Stimulated activated CD4-positive, alpha-beta T cell treated with anti-CD3 and anti-CD28 coated beads, Interleukin-12 subunit alpha, Interleukin-12 subunit beta, amount 100 ng/mL, for 4 hours (primary cell): ENCODE data around the gene APELA.
"Not testable (repeated sequence)": the region's sequence is repeated elsewhere in the genome, so short reads cannot be mapped to it uniquely, and the experiment has no call there.

ENCODE experiments used
- DNase-seq: peaks from one replicate; pipeline ENCODE4 v3.0.0-alpha.2; 2020

APELA gene

DNA sequence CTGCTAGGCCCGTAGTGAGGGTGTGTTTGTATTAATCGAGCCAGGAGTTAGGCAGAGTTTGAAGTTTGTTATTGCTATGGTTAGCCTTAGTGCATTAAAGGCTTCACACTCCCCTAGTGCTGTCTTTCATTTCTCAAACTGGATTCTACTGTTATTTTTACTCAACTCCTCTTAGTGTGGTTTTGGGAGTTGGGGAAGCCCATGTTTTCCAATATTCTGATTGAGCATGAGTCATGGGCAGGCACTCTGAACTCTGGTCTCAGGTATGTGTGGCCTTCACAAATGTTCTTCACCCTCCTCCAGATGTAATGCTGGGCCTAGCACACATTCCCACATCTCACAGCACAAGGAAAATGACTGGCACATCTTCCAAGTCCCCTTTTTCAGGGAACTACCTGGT lies 50.1 kb downstream of the APELA start:
- DNase-seq: not testable (repeated sequence)

DNA sequence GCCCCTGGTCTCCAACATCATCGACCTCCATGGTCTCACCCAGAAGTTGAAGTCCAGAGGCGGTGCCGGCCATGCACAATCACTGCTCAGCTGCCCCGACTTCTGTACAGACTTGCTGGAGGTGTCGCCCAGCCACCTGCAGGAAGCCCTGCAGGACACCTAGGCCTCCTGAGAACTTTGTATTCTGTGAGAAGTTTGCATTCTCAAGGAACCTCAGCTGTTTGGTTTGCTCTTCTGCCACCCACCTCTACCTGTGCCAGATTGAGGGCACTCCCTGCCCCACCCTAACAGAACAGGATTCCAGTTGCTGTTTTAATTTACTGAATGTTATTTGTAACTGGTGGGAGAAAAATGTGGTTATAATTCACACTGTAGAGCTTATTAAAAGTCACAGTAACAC lies 53.7 kb downstream of the APELA start:
- no peak for DNase-seq

DNA sequence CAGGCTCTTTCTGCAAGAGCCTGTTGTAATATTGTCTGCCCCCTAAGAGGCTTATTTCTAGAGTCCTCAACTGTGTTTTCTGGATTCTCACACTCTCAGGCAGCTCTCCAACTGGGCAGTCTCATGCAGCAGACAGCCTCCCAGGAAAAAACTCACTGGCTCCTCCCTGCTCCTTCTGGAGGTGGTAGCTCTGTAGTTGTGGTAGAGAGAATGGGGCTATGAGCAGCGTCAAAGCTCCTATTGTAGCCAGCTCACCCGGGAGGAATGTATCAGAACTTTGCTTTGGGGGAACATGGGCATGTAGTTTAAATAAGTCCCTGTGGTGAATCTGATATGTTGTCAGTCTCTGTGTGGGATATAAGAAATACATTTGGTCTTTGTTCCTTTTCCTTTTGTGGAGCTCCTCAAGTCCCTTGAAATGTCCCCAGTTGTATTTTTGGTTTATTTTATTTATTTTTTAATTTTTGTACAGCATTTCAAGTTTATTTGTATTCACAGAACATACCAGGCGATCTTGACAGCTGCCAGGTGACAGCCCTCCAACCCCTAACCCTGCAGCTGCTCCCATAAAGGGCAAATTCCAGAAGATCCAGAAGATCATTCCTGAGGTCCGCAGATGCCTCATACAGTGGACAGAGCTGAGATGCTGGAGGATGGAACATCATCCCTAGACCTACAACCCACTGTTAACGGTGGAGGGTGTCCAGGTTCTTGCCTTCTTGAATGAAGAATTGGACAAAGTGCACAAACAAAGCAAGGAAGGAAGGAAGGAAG lies 54.8 kb downstream of the APELA start:
- DNase-seq: no peak

DNA sequence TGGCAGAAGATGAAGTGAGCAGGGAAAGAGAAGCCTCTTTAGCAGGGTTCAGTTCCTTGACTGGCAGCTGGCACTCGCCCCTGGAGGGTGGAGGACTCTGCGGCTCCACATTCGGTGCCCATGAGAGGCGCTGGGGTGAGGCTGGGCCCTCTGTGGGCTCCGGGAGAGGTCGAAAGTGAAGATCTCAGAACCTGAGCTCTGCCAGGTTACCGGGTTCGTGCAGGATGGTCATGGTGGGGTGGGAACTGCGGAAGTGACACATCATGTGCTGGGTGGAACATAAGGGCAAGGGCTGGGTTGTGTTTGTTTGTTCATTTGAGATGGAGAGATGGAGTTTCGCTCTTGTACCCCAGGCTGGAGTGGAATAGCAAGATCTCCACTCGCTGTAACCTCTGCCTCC lies 56.3 kb downstream of the APELA start:
- DNase-seq: no peak

DNA sequence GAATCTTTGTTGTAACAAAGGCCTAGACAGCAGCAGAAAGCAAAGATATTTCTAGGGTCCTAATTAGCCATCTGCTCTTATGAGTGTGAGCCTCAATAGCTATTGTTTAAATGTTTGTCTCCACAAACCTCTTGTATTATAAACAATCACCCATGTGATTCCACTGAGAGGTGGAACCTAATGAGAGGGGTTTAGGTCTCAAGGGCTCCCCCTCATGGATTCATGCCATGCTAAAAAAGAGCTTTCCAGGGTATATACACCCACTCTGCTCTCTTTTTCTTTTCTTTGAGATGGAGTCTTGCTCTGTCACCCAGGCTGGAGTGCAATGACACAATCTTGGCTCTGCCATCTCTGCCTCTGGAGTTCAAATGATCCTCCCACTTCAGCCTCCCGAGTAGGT lies 58.4 kb downstream of the APELA start:
- no peak for DNase-seq

DNA sequence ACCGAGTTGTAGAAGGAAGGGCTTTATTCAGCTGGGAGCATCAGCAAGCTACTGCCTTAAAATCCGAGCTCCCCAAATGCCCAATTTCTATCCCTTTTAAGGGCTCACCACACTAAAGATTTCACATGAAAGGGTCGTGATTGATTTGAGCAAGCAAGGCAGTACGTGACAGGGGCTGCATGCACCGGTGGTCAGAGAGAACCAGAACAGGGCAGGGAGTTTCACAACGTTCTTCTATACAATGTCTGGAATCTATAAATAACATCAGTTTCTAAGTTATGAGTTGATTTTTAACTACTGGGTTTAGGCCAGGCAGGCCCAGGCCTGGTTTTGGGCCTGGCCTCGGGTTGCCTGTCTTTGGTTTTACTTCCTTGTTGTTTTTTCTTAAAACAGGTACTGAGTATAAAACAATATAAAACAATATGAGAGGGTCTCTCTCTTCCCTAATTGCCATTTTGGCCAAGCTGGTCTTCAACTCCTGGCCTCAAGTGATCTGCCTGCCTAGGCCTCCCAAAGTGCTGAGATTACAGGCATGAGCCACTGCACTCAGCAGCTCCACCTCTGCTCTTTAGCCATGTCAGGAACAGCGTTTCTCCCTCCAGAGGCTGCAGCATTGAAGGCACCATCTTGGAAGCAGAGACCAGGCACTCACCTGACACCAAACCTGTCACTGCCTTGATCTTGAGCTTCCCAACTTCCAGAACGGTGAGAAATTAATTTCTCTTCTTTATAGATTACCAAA lies 59.1 kb downstream of the APELA start:
- not testable (repeated sequence) for DNase-seq

DNA sequence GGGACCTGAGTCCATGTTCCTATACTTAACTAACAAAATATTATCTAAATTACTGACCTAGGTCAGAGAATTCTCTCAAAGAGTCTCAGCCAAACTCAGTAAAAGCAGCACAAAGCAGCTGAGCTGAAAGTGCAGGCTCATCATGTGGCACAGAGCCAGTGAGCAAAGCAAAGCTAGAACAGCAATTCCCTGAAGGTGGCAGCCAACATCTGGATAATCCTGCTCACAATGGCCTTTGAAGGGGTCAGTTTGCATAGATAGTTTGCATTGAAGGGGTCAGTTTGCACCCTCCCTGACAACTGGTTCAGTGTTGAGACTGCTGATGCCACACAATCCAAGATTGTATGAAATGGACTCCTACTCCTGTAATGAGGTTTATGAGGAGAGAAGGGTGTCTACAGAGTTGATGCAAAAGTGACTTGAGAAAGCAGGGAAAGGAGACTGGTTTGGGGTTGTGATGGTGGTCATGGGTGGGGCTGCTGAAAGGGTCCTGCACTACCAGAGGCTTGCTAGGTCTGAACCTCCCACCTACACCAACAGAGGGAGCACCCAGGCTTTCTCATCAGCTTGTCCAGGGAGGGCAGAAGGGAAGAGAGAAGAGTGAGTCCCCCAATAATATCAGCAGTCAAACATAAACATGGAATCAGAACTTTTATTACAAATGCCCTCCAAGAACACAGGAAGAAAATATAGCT lies 60.7 kb downstream of the APELA start:
- DNase-seq: no peak

DNA sequence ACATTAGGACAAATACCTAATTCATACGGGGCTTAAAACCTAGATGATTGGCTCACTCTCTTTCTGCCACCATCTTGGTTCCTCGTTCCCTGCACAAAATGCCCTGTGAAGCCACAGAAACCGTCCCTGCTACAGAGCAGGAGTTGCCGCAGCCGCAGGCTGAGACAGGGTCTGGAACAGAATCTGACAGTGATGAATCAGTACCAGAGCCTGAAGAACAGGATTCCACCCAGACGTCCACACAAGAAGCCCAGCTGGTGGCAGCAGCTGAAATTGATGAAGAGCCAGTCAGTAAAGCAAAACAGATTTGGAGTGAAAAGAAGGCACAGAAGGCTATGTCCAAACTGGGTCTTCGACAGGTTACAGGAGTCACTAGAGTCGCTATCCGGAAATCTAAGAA lies 66.2 kb downstream of the APELA start:
- DNase-seq: no peak

DNA sequence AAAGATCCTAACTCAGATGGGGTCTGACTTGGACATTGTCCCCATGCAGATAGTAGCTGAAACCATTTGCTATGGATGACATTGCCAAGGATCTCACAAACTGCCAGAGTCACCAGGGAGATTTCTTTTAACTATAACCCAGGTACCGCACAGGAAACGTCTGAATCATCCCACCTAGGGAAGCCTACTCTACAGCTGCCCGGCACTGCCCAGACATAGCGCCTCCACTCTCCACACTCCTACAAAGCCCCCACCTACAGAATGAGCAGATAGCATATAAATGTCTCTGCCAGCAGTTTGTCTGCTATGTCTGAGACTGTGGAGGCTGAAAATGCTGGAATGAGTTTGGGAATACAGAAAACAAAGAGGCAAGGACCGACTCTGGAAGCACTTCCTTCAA lies 68.2 kb downstream of the APELA start:
- DNase-seq: no peak

DNA sequence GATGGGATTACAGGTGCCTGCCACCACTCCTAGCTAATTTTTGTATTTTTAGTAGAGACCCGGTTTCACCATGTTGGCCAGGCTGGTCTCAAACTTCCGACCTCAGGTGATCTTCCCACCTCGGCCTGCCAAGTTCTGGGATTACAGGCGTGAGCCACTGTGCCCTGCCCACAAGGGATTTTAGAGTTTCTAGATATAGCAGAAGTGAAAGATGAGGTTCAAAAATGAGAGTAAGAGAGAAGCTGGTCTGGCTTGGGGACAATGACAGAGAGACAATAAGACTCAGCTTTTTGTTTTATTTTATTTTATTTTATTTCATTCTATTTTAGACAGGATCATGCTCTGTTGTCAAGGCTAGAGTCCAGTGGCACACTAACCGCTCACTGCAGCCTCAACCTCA lies 69.8 kb downstream of the APELA start:
- no peak for DNase-seq
